HG03045 (cell line): ENCODE measurements around the gene BCAN.

Experiments used
- ATAC-seq: cut with Tn5 transposase; IDR thresholded peaks from one replicate; pipeline ENCODE4 v1.9.1; 2021; ENCODE audit warnings: mild to moderate bottlenecking, moderate library complexity; ENCODE audit not compliant: unreplicated experiment

The BCAN gene

DNA sequence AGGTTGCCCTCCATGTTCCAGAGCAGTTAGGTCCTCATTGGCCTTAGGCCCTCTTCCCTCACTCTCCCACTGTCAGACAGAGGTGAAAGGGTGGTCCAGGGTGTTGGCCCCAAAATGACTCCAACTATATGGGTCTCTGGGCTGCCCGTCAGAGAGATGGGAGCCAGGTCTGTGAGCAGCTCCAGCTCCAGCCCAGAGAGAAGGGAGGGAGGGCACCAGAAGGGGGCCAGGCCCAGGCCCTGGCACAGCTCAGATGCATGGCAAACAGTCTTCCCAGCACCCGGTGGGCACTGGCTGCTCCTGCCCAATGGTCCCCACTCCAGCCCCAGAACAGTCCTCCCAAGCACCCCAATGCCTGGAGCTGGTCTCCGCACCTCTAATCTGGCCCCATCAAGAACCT, 2.2 kb downstream of the BCAN start:
- ATAC-seq, result no peak

DNA sequence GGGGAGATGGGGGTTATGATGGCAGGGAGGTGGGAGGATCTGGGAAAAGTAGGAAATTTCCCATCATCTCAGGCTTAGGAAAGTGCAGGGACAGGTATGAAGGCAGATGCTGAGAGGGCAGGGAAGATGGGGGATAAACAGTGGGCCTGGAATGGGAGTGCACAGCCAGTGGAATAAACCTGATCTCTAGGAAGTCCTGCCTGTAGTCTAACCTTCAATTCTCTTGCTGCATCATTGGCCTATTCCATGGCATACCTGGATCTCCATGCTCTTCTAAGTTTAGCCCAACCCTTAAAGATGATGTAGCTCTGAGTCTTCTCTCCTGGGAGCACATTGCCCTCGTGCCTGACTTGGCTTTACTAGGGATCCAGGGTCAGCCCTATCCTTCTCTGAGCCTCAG, 2.7 kb downstream of the BCAN start:
- ATAC-seq, result no peak

DNA sequence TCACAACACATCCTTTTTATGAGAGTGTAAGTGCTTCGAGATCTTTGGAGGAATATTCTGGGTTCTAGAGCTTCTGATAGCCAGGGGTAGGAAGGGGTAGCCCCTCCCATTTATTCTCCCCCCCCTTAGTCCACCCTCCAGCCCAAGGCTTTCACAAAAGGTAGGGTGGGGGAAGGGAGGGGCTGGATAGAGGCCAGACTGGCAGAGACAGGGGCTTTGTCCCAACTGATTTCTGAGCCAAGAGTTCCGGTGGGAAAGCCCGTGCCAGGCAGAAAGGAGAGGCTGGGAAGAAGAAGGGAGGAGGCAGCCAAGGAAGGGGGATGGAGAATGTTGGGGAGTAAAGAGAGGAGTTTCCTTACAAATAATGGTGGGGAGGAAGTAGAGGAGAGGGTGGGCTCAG, 3.1 kb downstream of the BCAN start:
- no peak for ATAC-seq

DNA sequence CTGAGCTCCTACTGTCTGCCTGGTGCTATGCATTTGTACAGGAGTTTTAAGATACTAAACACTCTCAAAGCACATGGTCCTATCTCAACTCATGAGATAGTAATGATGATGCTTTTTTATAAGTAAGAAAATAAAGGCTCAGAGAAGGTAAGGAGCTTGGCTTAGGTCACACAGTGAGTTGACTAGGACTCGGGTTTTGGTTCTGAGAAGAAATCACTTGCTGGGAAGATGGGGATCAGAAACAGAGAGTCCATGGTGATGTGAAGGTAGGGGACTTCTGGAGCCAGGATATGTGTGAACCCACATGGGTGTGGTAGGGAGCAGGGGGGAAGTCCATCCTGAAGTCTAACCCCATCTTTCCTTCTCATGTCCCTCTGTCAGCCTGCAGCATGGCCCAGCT, 3.7 kb downstream of the BCAN start:
- no peak for ATAC-seq

DNA sequence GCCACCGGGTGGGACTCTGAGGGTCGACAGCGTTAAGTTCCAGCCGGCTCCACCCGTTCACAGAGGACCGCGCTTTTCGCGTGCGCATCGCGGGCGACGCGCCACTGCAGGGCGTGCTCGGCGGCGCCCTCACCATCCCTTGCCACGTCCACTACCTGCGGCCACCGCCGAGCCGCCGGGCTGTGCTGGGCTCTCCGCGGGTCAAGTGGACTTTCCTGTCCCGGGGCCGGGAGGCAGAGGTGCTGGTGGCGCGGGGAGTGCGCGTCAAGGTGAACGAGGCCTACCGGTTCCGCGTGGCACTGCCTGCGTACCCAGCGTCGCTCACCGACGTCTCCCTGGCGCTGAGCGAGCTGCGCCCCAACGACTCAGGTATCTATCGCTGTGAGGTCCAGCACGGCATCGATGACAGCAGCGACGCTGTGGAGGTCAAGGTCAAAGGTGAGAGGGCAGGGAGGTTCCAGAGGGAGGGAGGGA, 4.9 kb downstream of the BCAN start:
- no peak for ATAC-seq

DNA sequence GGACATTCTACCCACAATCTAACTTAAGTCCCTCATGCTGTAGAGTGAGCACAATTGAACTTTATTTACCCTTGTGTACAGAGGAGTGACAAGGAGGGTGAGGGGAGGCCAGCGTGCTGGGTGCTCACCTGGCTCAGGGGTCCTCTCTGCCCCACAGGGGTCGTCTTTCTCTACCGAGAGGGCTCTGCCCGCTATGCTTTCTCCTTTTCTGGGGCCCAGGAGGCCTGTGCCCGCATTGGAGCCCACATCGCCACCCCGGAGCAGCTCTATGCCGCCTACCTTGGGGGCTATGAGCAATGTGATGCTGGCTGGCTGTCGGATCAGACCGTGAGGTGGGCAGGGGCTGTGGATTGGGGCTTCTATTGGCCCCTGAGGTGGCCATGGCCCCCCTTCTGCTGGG, 5.4 kb downstream of the BCAN start:
- ATAC-seq, result no peak

DNA sequence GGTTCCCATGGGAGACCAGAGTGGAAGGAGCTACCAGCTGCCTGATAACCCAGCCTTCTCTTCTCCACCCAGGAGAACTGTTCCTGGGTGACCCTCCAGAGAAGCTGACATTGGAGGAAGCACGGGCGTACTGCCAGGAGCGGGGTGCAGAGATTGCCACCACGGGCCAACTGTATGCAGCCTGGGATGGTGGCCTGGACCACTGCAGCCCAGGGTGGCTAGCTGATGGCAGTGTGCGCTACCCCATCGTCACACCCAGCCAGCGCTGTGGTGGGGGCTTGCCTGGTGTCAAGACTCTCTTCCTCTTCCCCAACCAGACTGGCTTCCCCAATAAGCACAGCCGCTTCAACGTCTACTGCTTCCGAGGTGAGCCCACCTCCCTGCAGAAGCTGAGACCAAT, 6.6 kb downstream of the BCAN start:
- ATAC-seq, result no peak

DNA sequence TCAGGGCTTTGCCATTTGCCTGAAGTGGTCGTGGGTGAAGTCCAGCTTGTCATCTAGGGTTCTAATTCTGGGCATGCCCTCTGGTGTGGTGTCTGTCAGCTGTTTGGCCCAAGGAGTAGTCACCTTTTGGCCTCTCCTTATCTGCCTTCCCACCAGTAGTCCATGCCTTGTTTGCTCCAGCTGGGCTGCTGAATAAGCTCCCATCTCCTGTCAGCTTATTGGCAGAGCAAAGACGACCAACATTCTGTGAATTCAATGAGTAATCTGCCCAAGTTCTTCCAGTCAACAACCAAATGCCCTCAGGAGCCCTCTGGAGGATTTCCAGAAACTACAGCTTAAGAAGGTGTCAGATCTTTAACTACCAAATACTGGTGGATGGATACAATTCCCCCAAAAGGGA, 7.0 kb downstream of the BCAN start:
- no peak for ATAC-seq

DNA sequence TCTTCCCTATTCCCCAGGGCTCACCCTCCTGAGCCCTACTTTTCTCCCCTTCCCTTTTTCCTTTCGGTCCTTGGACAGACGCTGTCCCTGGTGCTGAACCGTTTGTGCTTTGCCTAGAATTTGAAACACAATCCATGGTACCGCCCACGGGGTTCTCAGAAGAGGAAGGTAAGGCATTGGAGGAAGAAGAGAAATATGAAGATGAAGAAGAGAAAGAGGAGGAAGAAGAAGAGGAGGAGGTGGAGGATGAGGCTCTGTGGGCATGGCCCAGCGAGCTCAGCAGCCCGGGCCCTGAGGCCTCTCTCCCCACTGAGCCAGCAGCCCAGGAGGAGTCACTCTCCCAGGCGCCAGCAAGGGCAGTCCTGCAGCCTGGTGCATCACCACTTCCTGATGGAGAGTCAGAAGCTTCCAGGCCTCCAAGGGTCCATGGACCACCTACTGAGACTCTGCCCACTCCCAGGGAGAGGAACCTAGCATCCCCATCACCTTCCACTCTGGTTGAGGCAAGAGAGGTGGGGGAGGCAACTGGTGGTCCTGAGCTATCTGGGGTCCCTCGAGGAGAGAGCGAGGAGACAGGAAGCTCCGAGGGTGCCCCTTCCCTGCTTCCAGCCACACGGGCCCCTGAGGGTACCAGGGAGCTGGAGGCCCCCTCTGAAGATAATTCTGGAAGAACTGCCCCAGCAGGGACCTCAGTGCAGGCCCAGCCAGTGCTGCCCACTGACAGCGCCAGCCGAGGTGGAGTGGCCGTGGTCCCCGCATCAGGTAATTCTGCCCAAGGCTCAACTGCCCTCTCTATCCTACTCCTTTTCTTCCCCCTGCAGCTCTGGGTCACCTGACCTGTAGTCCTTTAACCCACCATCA, 10.4 kb downstream of the BCAN start:
- no peak for ATAC-seq

DNA sequence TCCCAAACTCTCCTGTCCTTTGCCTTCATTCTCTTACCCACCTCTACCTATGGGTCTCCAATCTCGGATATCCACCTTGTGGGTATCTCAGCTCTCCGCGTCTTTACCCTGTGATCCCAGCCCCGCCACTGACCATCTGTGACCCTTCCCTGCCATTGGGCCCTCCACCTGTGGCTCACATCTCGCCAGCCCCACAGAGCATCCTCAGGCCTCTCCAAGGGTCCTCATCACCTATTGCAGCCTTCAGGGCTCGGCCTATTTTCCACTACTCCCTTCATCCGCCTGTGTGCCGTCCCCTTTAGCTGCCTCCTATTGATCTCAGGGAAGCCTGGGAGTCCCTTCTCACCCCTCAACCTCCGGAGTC, 11.1 kb downstream of the BCAN start:
- ATAC-seq, result no peak

DNA sequence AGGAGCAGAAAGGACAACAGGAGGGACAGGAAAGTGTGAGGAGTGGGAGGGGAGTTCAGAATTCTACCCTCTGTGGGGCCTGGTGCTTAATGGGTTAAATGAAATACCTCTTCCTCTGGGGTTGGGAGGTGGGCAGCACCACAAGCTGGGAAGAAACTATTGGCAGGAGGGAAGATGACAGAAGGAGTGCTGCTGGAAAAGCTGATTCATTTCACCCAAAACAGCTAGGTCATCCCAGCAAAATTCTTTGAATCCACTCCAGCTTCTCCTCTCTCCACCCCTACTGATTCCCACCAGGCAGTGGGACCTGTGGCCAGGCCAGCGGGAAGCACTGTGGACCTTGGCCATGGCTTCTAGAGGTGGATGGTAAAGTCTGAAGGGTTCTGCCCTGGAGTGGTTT, 12.8 kb downstream of the BCAN start:
- no peak for ATAC-seq

DNA sequence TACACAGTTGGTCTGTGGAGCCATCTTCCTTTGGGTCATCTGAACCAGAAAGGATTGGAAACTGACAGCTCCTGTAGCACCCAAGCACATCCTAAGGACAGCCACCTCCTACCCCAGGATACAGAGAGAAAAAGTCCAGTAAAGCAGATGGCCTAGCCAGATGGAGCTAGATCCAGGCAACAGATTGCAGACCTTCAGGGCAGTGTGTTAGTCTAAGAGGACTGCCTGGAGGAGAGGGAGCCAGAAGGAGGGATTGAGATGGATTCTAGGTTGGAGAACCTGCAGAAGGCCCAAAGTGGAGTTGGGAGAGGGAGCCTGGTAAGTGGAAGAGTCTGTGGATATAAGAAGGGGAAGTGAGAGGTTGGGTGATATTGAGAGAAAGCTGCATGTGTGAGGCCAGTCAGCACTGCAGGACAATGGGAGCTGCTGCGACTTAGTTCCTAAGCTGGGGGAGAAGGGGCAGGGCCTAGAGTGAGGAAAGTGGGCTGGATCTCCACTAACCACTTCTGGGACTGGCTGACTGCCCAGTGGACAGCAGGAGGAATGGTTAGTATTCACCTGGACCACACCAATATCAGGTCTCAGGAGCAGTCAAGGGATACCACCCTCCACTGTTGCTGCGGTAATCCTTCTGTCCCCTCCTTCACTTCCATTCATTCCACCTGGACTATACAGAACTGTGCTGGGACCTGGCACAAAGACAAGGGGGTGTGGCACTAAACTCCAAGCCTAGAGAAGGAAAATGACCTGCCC, 13.4 kb downstream of the BCAN start:
- ATAC-seq, result no peak

DNA sequence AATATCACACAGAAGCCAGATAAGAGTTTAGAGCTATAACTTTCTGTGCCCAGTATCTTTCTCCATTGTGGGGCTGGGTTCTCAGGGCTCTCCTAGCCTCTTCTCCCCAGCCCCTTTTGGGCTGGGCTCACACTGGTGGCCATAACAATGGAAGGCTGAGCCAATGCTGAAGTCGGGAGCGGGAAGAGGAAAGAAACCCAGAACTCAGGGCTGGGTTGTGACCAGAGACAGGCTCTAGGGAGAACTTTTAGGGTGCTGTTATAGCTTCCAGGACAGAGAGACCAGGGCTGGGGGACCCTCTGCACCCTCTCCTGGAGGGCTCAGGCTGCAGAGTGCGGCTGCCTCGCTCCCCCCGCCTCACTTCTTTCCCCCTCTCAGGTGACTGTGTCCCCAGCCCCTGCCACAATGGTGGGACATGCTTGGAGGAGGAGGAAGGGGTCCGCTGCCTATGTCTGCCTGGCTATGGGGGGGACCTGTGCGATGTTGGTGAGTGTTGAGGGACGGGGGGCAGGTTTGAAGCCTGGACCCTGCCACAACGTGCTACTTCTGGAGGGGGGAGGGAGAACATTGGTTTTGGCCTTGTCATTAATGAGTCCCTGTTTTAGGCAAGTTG, 14.1 kb downstream of the BCAN start:
- no peak for ATAC-seq

DNA sequence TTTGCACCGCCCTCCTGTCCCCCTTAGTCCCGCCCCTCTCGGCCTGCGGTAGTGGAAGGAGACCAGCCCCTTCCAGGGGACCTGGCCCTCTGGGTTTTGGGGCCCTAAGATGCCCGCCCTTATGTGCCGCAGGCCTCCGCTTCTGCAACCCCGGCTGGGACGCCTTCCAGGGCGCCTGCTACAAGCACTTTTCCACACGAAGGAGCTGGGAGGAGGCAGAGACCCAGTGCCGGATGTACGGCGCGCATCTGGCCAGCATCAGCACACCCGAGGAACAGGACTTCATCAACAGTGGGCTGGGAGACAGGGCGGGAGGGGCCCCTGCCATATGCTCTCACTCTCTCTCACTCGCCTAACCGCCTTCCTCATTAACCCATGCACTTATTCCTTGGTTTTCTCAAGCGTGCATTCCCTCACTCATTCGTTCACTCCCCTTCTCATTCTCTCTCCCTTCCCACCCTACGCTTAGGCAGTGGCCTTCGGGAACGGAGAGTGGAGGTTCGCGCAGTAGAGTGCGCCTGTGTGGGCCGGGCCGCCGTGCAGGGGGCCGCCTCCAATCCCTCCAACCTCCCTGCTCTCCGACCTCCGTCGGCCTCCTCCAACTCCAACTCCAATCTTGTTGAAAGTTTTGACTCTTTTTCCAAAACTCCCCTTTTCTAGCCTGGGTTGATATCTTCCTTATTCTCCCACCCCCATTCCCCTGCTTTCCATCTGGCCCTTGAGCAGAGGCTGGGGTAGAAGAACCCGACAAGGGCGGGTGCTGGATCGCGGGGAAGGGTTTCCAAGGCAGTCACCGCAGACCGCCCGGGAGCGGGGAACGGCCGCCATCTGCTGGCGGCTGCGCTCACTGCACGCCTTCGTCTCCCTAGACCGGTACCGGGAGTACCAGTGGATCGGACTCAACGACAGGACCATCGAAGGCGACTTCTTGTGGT, 15.2 kb downstream of the BCAN start:
- ATAC-seq, result no peak

DNA sequence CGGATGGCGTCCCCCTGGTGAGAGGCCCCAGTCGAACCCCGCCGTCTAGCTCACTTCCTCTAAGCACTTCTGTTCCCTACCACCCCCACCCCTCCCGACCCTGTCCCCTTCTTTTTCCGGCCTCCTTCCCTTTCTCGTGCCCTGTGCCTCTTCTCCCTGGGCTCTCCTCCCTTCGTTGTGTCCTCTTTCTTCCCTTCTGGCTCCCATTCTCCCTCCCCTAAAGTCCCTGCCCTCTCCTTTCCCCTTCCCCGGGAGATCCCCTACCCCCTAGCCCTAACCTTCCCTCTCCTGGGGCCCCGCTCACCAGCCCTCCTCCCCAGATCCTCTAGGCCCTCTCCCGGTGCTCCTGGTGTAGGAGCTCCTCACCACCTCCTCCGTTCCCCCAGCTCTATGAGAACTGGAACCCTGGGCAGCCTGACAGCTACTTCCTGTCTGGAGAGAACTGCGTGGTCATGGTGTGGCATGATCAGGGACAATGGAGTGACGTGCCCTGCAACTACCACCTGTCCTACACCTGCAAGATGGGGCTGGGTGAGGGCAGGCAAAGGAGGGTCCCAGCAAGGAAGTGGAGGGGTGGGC, 15.9 kb downstream of the BCAN start:
- no peak for ATAC-seq

DNA sequence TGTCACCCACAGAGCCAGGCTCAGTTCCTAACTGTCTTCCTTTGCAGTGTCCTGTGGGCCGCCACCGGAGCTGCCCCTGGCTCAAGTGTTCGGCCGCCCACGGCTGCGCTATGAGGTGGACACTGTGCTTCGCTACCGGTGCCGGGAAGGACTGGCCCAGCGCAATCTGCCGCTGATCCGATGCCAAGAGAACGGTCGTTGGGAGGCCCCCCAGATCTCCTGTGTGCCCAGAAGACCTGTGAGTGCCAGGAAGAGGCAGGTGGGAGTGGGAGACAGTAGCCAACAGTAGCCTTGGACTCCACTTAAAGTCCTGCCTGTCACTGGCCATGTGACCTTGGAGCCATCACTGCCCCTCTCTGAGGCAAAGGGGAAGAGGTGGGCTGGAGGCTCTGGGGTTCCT, 16.6 kb downstream of the BCAN start:
- no peak for ATAC-seq

DNA sequence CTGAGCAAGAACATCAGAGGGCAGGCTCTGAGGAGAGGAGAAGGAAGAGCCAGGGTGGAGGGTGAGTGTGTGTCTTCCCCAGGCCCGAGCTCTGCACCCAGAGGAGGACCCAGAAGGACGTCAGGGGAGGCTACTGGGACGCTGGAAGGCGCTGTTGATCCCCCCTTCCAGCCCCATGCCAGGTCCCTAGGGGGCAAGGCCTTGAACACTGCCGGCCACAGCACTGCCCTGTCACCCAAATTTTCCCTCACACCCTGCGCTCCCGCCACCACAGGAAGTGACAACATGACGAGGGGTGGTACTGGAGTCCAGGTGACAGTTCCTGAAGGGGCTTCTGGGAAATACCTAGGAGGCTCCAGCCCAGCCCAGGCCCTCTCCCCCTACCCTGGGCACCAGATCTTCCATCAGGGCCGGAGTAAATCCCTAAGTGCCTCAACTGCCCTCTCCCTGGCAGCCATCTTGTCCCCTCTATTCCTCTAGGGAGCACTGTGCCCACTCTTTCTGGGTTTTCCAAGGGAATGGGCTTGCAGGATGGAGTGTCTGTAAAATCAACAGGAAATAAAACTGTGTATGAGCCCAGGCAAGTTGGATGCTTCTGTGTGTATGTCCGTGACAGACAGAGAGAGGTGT, 17.1 kb downstream of the BCAN start:
- no peak for ATAC-seq

DNA sequence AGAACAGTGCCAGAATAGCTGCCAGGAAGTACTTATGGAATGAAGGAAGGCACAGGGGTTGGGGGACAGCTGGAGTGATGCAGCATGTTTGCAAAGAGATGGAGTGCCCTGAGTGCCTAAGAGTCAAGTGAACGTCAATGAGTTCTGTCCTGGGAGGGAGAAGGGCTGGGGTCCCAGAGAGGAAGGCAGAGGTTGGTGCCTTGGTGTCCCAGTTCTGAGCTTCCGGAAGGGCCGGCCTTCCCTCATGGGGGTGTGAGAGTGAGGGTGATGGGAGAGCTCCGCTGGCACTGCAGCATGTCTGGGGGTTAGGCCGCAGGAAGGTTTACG, 17.7 kb downstream of the BCAN start:
- no peak for ATAC-seq

DNA sequence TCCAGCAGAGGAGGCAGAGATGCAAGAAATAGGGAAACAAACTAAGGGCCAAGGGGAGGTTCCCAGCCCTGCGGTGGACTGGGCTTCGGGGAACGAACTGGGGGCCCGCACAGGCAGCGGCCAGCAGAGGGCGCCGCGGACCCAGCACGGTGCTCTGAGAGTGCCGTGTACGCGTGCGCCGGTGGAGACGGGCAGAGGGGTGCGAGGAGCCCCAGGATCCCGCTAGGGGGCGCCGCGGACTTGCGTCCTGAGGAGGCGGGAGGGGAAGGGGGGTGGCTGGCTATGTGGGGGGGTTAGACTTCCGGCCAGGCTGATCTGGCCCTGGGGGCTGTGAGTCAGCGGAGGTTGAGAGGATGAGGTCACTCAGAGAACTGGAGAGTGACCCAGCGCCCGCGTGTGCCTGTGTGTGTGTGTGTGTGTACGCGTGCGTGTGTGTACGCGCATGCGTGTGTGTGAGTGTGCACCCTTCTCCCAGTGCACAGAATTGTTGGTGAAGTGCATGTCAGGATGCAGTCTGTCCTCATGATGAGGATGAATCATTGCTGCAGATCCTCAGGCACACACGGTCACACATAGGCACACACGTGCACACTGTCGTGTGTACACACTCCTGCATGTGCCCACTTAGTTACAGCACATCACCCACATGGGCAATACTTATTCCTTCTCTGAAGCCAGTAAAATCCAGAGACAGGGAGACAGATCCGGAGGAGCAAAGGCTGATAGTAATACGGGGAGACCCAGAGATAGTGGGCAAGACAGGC, 18.3 kb downstream of the BCAN start:
- peak; percentile 43 for ATAC-seq

DNA sequence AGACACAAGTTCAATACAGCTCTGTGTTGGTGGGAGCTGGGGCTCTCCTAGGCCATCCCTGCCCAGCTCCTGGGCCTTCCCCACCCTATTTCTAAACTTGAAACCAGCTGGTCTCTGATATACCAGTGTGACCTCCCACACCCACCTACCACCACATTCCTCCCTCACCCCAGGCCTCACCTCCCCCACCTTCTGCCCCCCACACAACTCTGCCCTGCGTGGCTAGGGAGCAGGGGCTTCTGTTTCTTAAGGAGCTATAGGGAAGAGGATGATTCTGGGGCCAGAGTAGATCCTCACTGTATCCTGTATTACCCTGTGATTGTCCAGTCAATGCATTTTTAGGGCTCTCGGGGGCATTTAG, 18.8 kb downstream of the BCAN start:
- ATAC-seq, result no peak
